ENCODE measurements around the gene ITGB1BP2.

DNA sequence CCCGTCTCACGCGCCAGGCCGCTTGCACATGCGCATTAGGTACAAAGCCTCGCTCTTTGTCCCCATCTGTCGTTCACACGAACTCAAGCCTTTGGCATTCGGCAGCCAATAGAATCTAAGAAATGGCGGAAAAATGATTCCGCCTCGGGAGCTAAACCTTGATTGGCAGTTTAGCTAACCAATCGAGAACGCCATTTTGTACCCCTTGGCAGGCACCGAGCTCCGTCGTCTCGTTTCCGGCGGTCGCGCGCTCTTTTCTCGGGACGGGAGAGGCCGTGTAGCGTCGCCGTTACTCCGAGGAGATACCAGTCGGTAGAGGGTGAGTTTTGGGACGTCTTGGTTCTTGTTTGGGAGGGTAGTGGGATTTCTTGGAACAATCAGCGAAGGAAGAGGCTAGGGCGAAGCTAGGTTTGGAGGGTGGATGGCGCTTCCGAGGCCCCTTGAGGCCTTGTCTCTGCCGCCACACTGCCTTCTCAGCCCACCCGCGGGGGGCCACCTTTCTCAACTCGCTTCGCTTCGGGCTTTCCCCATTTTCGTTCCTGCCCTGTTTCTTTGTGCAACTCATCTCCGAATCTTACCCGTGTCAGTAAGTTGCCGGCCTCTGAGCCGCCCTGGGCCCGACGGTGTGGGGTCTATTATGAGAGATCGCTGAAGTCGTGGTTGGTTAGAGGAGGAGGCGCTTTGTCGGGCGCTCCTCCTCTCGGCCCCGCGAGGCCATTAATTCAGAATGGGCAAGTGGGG lies 18.0 kb upstream of the ITGB1BP2 start, which contains the start of gene NONO:
- TF ChIP-seq, protein P1, sequence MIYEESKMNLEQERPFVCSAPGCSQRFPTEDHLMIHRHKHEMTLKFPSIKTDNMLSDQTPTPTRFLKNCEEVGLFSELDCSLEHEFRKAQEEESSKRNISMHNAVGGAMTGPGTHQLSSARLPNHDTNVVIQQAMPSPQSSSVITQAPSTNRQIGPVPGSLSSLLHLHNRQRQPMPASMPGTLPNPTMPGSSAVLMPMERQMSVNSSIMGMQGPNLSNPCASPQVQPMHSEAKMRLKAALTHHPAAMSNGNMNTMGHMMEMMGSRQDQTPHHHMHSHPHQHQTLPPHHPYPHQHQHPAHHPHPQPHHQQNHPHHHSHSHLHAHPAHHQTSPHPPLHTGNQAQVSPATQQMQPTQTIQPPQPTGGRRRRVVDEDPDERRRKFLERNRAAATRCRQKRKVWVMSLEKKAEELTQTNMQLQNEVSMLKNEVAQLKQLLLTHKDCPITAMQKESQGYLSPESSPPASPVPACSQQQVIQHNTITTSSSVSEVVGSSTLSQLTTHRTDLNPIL (CRISPR knock-in tag; IDR thresholded peaks at IDR 0.05; ENCODE audit: low read depth) = no peak
- TF ChIP-seq ZFP3 (CRISPR knock-in tag; IDR thresholded peaks at IDR 0.05) = no peak
